HepG2 (cell line): ENCODE measurements around the gene RRBP1. TPM values are rescaled to one million over a fixed set of nuclear protein-coding genes. Genes with fewer than 3 reads are reported as not detected.

Experiments used
- FOXJ3 ChIP-seq: sonication (generic); formaldehyde crosslinking; IDR thresholded peaks from 2 replicates; pipeline ENCODE4 v1.4.0; 2020; ENCODE audit warnings: missing genetic modification reagents, mild to moderate bottlenecking, borderline replicate concordance
- GLI4 ChIP-seq: sonication (generic); formaldehyde crosslinking; IDR thresholded peaks from 2 replicates; pipeline ENCODE4 v1.5.1; 2020; ENCODE audit warnings: missing genetic modification reagents, mild to moderate bottlenecking, moderate library complexity, borderline replicate concordance
- MAZ ChIP-seq, 2 experiments: sonication (generic) in 1 of 2; formaldehyde crosslinking in 1 of 2; IDR thresholded peaks; 2 replicates each; pipeline versions ENCODE4 v1.5.0 to v1.6.1; 2012 to 2020; ENCODE audit warnings: low read depth in 2 of 2, mild to moderate bottlenecking in 2 of 2, borderline replicate concordance in 1 of 2, improper control_type of control experiment in 1 of 2, low read length in 1 of 2, missing genetic modification reagents in 1 of 2, moderate library complexity in 1 of 2
- NAIF1 ChIP-seq: sonication (generic); formaldehyde crosslinking; IDR thresholded peaks from 2 replicates; pipeline ENCODE4 v1.5.0; 2020; ENCODE audit warnings: mild to moderate bottlenecking, missing genetic modification reagents, borderline replicate concordance
- SOX5 ChIP-seq: IDR thresholded peaks from 2 replicates; pipeline ENCODE4 v1.6.1; 2016; ENCODE audit warnings: borderline replicate concordance
- ZNF484 ChIP-seq: sonication (generic); formaldehyde crosslinking; IDR thresholded peaks from 2 replicates; pipeline ENCODE4 v1.5.1; 2020; ENCODE audit warnings: mild to moderate bottlenecking, low read depth, missing genetic modification reagents, borderline replicate concordance
- ZNF543 ChIP-seq: sonication (generic); formaldehyde crosslinking; IDR thresholded peaks from 2 replicates; pipeline ENCODE4 v1.4.0; 2020; ENCODE audit warnings: mild to moderate bottlenecking, missing genetic modification reagents
- ZNF615 ChIP-seq: sonication (generic); formaldehyde crosslinking; IDR thresholded peaks from 2 replicates; pipeline ENCODE4 v1.5.0; 2020; ENCODE audit warnings: mild to moderate bottlenecking, missing genetic modification reagents, borderline replicate concordance
- ZNF772 ChIP-seq: sonication (generic); formaldehyde crosslinking; IDR thresholded peaks from 2 replicates; pipeline ENCODE4 v1.5.0; 2020; ENCODE audit warnings: mild to moderate bottlenecking, missing genetic modification reagents
- polyA plus RNA-seq, 8 experiments: library from polyadenylated mRNA; depleted of rRNA in 3 of 8; stranded (reverse) in 7 of 8; unstranded in 1 of 8; fragments of >200 nt; fragmentation: Illumina TruSeq in 4 of 8; extraction: Trizol in 4 of 8; gene quantifications; 2 replicates each; pipeline versions ENCODE4 v1.2.1 to v1.2.3, GENCODE V29; 2011 to 2016; ENCODE audit warnings: low read depth in 4 of 8, missing spikeins in 1 of 8, mixed read lengths in 1 of 8; ENCODE audit not compliant: insufficient read depth in 1 of 8
- total RNA-seq, 5 experiments: library from RNA; depleted of rRNA; stranded (reverse); fragments of >200 nt; fragmentation: Illumina TruSeq; extraction: Trizol; gene quantifications; 2 replicates each; pipeline ENCODE4 v1.2.3, GENCODE V29; 2016; ENCODE audit warnings: low read depth in 1 of 5
- TF ChIP-seq, protein P1 (sequence below): sonication (generic); formaldehyde crosslinking; IDR thresholded peaks from 2 replicates; pipeline ENCODE4 v1.5.0; 2020; ENCODE audit warnings: mild to moderate bottlenecking, missing genetic modification reagents
- TF ChIP-seq, protein P2 (sequence below): sonication (generic); formaldehyde crosslinking; IDR thresholded peaks from 2 replicates; pipeline ENCODE4 v1.5.1; 2020; ENCODE audit warnings: mild to moderate bottlenecking, missing genetic modification reagents, moderate library complexity
- TF ChIP-seq, protein P3 (sequence below): sonication (generic); formaldehyde crosslinking; IDR thresholded peaks from 2 replicates; pipeline ENCODE4 v1.4.0; 2020; ENCODE audit warnings: missing genetic modification reagents; ENCODE audit errors: not compliant biosample characterization
- TF ChIP-seq, protein P4 (sequence below): sonication (generic); formaldehyde crosslinking; IDR thresholded peaks from 2 replicates; pipeline ENCODE4 v1.5.0; 2020; ENCODE audit warnings: mild to moderate bottlenecking, missing genetic modification reagents, moderate library complexity
- TF ChIP-seq, protein P5 (sequence below): sonication (generic); formaldehyde crosslinking; IDR thresholded peaks from 2 replicates; pipeline ENCODE4 v1.4.0; 2020; ENCODE audit warnings: low read depth, missing genetic modification reagents

Gene RRBP1
- total and polyA plus RNA-seq, 2 of the 13 experiments (the other 11 are each of a cell fraction or from before 2014, with no cell fraction given) = 150 to 222 TPM

DNA sequence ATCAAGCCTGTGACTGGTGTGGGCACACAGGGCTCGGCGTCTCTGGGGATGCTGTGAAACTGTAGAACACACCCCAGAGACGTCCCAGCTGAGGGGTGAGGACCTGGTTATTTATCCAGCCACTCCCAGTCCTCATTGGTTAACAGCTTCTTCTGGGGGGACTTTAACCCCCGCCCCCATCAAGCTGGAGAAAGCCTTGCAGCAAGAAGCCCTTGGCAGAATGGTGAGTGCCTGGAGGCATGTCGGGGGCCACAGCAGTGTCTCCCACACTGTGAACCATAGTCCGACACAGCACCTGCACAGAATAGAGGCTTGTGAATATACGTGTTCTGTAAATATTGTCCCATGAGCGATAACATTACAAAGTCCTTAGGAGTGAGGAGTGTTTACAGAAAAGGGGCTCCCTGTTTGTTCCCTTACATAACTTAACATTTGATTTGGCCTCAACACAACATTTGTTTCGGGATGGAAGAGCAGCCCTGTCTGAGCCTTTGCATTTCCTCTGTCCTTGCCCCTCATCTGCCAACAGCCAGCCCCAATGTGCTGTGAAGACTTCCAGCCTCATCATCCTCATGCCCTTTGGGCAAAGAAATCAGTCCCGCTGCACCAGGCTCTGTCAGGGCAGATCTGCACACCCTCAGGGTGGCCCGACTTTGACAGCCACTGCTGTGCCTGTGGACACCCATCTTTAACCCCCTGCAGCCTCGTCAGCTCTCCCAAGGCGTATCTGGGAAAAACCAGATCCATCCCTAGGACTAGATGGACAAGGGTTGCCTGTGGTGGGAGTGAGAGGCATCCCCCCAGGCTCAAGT is 2.2 kb upstream of the RRBP1 start (continued):
- TF ChIP-seq, protein P1, sequence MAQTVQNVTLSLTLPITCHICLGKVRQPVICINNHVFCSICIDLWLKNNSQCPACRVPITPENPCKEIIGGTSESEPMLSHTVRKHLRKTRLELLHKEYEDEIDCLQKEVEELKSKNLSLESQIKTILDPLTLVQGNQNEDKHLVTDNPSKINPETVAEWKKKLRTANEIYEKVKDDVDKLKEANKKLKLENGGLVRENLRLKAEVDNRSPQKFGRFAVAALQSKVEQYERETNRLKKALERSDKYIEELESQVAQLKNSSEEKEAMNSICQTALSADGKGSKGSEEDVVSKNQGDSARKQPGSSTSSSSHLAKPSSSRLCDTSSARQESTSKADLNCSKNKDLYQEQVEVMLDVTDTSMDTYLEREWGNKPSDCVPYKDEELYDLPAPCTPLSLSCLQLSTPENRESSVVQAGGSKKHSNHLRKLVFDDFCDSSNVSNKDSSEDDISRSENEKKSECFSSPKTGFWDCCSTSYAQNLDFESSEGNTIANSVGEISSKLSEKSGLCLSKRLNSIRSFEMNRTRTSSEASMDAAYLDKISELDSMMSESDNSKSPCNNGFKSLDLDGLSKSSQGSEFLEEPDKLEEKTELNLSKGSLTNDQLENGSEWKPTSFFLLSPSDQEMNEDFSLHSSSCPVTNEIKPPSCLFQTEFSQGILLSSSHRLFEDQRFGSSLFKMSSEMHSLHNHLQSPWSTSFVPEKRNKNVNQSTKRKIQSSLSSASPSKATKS (CRISPR knock-in tag) = 0 out of 2 replicates have a peak, but pooled peaks have one; percentile 51
- TF ChIP-seq GLI4 (CRISPR knock-in tag) = peak; percentile 68; the same call in 1 of the 2 replicates
- TF ChIP-seq, protein P2, sequence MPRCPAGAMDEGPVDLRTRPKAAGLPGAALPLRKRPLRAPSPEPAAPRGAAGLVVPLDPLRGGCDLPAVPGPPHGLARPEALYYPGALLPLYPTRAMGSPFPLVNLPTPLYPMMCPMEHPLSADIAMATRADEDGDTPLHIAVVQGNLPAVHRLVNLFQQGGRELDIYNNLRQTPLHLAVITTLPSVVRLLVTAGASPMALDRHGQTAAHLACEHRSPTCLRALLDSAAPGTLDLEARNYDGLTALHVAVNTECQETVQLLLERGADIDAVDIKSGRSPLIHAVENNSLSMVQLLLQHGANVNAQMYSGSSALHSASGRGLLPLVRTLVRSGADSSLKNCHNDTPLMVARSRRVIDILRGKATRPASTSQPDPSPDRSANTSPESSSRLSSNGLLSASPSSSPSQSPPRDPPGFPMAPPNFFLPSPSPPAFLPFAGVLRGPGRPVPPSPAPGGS (CRISPR knock-in tag) = peak; percentile 96; the same call in 1 of the 2 replicates
- TF ChIP-seq, protein P3, sequence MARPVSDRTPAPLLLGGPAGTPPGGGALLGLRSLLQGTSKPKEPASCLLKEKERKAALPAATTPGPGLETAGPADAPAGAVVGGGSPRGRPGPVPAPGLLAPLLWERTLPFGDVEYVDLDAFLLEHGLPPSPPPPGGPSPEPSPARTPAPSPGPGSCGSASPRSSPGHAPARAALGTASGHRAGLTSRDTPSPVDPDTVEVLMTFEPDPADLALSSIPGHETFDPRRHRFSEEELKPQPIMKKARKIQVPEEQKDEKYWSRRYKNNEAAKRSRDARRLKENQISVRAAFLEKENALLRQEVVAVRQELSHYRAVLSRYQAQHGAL (CRISPR knock-in tag) = no peak
- TF ChIP-seq ZNF484 (CRISPR knock-in tag) = no peak
- peak; percentile 99 for TF ChIP-seq SOX5 (CRISPR knock-in tag)
- TF ChIP-seq, protein P4, sequence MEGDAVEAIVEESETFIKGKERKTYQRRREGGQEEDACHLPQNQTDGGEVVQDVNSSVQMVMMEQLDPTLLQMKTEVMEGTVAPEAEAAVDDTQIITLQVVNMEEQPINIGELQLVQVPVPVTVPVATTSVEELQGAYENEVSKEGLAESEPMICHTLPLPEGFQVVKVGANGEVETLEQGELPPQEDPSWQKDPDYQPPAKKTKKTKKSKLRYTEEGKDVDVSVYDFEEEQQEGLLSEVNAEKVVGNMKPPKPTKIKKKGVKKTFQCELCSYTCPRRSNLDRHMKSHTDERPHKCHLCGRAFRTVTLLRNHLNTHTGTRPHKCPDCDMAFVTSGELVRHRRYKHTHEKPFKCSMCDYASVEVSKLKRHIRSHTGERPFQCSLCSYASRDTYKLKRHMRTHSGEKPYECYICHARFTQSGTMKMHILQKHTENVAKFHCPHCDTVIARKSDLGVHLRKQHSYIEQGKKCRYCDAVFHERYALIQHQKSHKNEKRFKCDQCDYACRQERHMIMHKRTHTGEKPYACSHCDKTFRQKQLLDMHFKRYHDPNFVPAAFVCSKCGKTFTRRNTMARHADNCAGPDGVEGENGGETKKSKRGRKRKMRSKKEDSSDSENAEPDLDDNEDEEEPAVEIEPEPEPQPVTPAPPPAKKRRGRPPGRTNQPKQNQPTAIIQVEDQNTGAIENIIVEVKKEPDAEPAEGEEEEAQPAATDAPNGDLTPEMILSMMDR (CRISPR knock-in tag) = no peak
- no peak for TF ChIP-seq MAZ (IDR thresholded peaks at IDR 0.05; ENCODE audit: borderline replicate concordance, low read depth, low read length)
- TF ChIP-seq MAZ (CRISPR knock-in tag; IDR thresholded peaks at IDR 0.05; ENCODE audit: low read depth) = peak; percentile 85; the same call in 1 of the 2 replicates
- TF ChIP-seq ZNF615 (CRISPR knock-in tag) = no peak
- TF ChIP-seq, protein P5, sequence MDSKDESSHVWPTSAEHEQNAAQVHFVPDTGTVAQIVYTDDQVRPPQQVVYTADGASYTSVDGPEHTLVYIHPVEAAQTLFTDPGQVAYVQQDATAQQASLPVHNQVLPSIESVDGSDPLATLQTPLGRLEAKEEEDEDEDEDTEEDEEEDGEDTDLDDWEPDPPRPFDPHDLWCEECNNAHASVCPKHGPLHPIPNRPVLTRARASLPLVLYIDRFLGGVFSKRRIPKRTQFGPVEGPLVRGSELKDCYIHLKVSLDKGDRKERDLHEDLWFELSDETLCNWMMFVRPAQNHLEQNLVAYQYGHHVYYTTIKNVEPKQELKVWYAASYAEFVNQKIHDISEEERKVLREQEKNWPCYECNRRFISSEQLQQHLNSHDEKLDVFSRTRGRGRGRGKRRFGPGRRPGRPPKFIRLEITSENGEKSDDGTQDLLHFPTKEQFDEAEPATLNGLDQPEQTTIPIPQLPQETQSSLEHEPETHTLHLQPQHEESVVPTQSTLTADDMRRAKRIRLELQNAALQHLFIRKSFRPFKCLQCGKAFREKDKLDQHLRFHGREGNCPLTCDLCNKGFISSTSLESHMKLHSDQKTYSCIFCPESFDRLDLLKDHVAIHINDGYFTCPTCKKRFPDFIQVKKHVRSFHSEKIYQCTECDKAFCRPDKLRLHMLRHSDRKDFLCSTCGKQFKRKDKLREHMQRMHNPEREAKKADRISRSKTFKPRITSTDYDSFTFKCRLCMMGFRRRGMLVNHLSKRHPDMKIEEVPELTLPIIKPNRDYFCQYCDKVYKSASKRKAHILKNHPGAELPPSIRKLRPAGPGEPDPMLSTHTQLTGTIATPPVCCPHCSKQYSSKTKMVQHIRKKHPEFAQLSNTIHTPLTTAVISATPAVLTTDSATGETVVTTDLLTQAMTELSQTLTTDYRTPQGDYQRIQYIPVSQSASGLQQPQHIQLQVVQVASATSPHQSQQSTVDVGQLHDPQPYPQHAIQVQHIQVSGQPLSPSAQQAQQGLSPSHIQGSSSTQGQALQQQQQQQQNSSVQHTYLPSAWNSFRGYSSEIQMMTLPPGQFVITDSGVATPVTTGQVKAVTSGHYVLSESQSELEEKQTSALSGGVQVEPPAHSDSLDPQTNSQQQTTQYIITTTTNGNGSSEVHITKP (CRISPR knock-in tag) = peak; percentile 46; the same call in 1 of the 2 replicates
- peak; percentile 99 for TF ChIP-seq ZNF772 (CRISPR knock-in tag)
- no peak for TF ChIP-seq NAIF1 (CRISPR knock-in tag)
- TF ChIP-seq FOXJ3 (CRISPR knock-in tag) = peak; percentile 99
- no peak; the same call in 1 of the 2 replicates for TF ChIP-seq ZNF543 (CRISPR knock-in tag)
